Activated CD8-positive, alpha-beta T cell treated with anti-CD3 and anti-CD28 coated beads, Interleukin-2, amount 10 ng/mL, durations not matched to agents 7 days and 5 days (primary cell): ENCODE measurements around the gene CTDP1. TPM values are rescaled to one million over a fixed set of nuclear protein-coding genes. Genes with fewer than 3 reads are reported as not detected.

Experiments
- ATAC-seq: fragments of 150-1000 bp; cut with Tn5 transposase; one replicate; pipeline ENCODE4 v1.10.0; 2021; ENCODE audit warnings: moderate library complexity
- CTCF ChIA-PET: fragments of 350-600 bp; sonication (Branson Sonifier 250); formaldehyde crosslinking; loops from one replicate; lab custom pipeline; 2021; ENCODE audit warnings: antibody characterized with exemption; lab: Charles Lee
- POLR2A ChIA-PET: fragments of 350-600 bp; sonication (Branson Sonifier 250); formaldehyde crosslinking; loops from one replicate; lab custom pipeline; 2021; ENCODE audit warnings: antibody characterized with exemption; lab: Charles Lee
- DNase-seq: peaks from one replicate; pipeline ENCODE4 v3.0.0-alpha.2; 2020
- H3K27ac Mint-ChIP-seq: one replicate; pipeline ENCODE4 v1.8.0; 2021; ENCODE audit warnings: mild to moderate bottlenecking, mixed read lengths
- H3K27me3 Mint-ChIP-seq: one replicate; pipeline ENCODE4 v1.8.0; 2021; ENCODE audit warnings: low read depth, mixed read lengths
- H3K36me3 Mint-ChIP-seq: one replicate; pipeline ENCODE4 v1.8.0; 2021; ENCODE audit warnings: low read depth, mixed read lengths
- H3K4me1 Mint-ChIP-seq: one replicate; pipeline ENCODE4 v1.8.0; 2021; ENCODE audit warnings: low read depth, mixed read lengths
- H3K4me3 Mint-ChIP-seq: one replicate; pipeline ENCODE4 v1.8.0; 2021; ENCODE audit warnings: mild to moderate bottlenecking, mixed read lengths
- H3K9me3 Mint-ChIP-seq: one replicate; pipeline ENCODE4 v1.8.0; 2022; ENCODE audit warnings: mixed read lengths; ENCODE audit not compliant: insufficient read depth
- total RNA-seq, 2 experiments: library from RNA; stranded (reverse); gene quantifications; one replicate each; pipeline ENCODE4 v1.2.3, GENCODE V29; 2021

CTDP1 gene
- total RNA-seq, 2 experiments from 2014 or later = 35.5 to 36.8 TPM

DNA sequence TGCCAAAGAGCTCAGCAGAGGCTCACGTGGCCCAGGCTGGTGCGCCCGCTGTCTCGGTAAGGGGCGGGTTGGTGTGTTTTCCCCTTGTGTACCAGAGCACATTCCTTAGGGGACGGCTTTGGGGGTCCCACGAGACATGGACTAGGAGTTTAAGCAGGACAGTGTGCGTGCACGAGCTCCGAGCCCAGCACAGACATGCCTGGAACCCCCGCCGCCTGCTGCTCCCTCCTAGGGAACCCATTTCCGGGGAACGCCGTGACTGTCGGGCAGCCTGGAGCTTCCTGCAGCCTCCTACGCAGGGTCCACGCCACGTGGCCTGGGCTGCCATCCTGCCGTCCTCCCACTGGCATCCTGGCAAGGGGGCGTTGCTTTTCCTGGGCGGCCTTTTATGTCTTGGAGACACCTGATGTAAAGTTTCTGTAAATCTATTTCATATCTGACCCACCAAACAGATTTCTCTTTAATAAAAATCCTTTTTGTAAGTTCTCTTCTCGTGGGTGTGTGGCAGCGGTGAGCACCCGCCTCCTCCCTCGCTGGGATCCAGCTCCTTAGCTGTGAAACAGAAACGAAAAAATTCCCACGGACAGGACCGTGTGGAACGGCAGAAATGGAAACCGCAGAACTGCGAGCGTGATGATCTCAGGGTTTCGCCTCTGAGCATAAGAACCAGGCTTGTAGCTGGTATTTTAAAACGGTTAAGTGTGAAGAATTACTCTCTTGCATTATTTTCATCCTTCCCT lies 74.6 kb downstream of the CTDP1 start:
- ChIA-PET POLR2A (no interaction called here), CTCF (no interaction called here)
- Mint-ChIP-seq H3K27ac (no peak overlapping the region), H3K9me3 (no peaks in the 10 kb centered on the region), H3K4me1 (no peaks in the 10 kb centered on the region), H3K36me3 (peaks cover 49% of the 10 kb centered on the region), H3K4me3 (no peak overlapping the region), H3K27me3 (no peaks in the 10 kb centered on the region)
- ATAC-seq (no peak), DNase-seq (no peak)

DNA sequence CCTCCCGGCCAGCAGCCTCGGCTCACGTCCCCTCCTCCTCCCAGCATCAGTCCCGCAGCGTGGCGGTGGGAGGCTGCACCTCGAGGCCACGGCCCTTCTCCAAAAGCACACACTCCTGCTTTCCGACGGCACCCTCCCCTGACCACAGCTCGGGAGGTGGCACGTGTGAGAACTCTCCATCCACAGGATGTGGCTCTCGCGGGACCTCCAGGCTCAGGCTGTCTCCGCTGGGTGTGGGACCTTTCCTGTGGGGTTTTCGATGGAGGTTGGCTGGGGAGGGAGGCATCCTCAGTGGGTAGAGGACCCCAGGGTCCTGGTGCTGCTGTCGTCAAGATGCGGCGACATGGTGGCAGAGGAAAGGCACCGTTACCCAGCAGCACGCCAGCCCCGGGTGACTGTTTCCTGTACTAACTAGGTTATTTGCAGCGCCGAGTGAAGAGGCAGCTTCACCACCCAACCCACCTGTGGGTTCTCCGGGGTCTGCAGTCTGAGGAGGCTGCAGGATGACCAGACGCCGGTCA lies 75.3 kb downstream of the CTDP1 start:
- DNase-seq (no peak), ATAC-seq (no peak)
- Mint-ChIP-seq H3K9me3 (no peaks in the 10 kb centered on the region), H3K27ac (no peak overlapping the region), H3K36me3 (peaks cover 48% of the 10 kb centered on the region), H3K4me3 (no peak overlapping the region), H3K4me1 (no peaks in the 10 kb centered on the region), H3K27me3 (no peaks in the 10 kb centered on the region)
- ChIA-PET CTCF (no interaction called here), POLR2A (no interaction called here)

DNA sequence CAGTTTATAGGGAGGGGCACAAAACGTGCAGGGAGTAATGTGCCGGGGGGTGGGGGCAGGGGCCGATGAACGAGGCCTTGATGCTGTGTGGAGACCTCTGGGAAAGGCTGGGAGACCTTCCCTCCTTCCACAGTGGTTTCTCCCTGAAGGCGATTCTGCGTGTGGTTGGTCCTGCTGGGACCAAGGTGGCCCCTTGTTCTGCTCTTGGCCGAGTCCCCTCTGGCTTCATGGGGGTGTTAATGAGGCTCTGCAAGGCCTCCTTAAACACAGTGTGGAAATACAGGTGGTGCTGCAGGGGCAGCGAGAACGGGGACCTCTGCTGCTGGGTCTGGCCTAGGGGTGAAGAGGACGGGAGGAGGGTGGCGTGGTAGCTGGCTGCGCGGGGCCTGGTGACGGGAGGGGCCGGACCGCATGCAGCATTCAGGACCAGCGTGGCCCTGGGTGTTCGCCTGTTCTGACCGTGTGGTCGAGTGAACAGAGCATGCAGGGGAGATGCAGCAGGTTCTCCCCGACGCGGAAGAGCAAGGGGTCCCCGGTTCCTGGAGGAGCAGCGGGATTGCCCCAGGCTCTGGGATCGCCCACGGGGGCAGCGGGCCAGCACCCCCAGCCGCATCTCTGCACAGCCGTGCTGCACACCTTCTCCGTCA lies 76.0 kb downstream of the CTDP1 start:
- Mint-ChIP-seq H3K27me3 (no peaks in the 10 kb centered on the region), H3K4me1 (no peaks in the 10 kb centered on the region), H3K27ac (no peak overlapping the region), H3K9me3 (no peaks in the 10 kb centered on the region), H3K4me3 (no peak overlapping the region), H3K36me3 (peaks cover 49% of the 10 kb centered on the region)
- ChIA-PET POLR2A (no interaction called here), CTCF (no interaction called here)
- no peak for ATAC-seq
- DNase-seq = no peak

DNA sequence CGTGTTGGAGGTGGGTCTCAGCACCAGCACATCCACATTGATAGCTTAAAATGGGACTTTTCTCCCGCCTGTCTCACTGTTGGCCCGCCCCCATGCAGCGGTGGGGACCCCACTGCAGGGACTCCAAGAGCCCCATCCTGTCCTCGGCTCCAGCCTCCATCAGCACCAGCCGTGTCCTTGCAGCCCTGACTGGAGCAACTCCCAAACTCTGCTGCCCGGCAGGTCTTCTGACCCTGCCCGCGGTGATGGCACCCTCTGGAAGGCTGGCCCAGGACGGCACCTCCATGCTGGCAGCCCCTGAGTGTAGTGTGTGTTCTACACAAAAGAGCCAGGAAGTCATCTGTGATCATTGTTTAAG lies 76.5 kb downstream of the CTDP1 start:
- ChIA-PET POLR2A (no interaction called here), CTCF (no interaction called here)
- Mint-ChIP-seq H3K27me3 (no peaks in the 10 kb centered on the region), H3K4me1 (peaks cover 2% of the 10 kb centered on the region), H3K36me3 (peaks cover 49% of the 10 kb centered on the region), H3K27ac (no peak overlapping the region), H3K9me3 (no peaks in the 10 kb centered on the region), H3K4me3 (no peak overlapping the region)
- DNase-seq (no peak), ATAC-seq (no peak)

DNA sequence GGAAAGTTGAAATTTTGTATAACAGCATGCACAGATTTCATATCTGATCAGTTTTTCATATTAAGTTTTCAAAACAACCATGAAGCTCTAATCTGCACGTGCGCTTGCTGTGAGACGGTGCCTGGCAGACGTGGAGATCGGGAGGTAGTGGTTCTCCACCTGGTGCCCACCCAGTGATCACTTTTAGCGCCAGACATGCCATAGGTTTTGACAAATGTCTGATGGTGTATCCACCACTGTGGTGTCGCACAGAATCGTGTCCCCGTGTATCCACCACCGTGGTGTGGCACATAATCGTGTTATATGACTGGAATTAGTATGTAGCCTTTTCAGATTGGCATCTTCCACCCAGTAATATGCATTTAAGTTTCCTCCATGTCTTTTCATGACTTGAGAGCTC lies 77.2 kb downstream of the CTDP1 start:
- H3K4me3 Mint-ChIP-seq = no peak overlapping the region
- H3K36me3 Mint-ChIP-seq = peaks cover 45% of the 10 kb centered on the region
- H3K4me1 Mint-ChIP-seq = peaks cover 2% of the 10 kb centered on the region
- CTCF ChIA-PET = no interaction called here
- H3K9me3 Mint-ChIP-seq = no peaks in the 10 kb centered on the region
- POLR2A ChIA-PET = no interaction called here
- DNase-seq (no peak), ATAC-seq (no peak)
- H3K27ac Mint-ChIP-seq = no peak overlapping the region
- H3K27me3 Mint-ChIP-seq = peaks cover 2% of the 10 kb centered on the region

DNA sequence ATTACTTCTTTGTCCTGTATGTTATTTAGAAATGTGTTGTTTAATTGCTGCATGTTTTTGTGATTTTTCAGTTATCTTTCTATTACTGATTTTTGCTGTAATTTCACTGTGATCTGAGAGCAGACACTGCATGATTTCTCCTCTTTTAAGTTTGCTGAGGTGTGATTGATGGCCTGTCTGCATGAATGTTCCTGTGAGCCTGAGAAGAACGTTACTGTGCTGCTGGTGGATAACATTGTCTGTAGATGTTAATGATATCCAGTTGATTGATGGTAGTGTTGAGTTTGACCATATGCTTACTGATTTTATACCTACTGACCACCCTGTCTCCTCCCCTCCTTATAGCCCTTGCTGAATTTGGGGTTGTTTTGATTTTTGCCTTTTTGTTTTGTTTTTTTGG lies 80.7 kb downstream of the CTDP1 start:
- ATAC-seq (no peak), DNase-seq (no peak)
- ChIA-PET POLR2A (no interaction called here), CTCF (no interaction called here)
- H3K9me3 Mint-ChIP-seq = no peaks in the 10 kb centered on the region
- no peak overlapping the region for H3K4me3 Mint-ChIP-seq
- H3K4me1 Mint-ChIP-seq = peaks cover 2% of the 10 kb centered on the region
- peaks cover 2% of the 10 kb centered on the region for H3K27me3 Mint-ChIP-seq
- H3K36me3 Mint-ChIP-seq = peaks cover 23% of the 10 kb centered on the region
- H3K27ac Mint-ChIP-seq = no peak overlapping the region

DNA sequence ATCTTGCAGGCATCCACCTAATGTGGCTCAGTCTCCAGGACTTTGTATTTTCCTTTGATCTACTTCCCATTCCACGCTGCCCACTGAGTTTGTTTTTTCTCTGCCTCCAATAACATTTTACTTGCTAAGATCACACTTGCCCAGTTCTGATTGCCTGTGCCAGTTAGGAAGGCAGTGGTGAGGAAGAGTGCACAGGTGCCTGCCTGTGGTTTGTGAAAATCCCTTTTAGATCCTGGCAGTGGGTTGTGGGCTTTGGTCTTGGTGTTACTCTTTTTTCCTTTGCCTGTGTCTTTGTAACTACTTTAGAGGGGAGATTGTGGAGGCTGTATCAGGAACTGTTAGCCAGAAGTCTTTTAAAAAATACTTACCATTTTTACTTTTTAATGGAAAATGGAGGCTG lies 81.3 kb downstream of the CTDP1 start:
- Mint-ChIP-seq H3K27ac (no peak overlapping the region), H3K9me3 (no peaks in the 10 kb centered on the region), H3K4me3 (no peak overlapping the region), H3K4me1 (peaks cover 2% of the 10 kb centered on the region), H3K27me3 (peaks cover 2% of the 10 kb centered on the region), H3K36me3 (peaks cover 20% of the 10 kb centered on the region)
- ChIA-PET POLR2A (no interaction called here), CTCF (no interaction called here)
- DNase-seq (no peak), ATAC-seq (no peak)

DNA sequence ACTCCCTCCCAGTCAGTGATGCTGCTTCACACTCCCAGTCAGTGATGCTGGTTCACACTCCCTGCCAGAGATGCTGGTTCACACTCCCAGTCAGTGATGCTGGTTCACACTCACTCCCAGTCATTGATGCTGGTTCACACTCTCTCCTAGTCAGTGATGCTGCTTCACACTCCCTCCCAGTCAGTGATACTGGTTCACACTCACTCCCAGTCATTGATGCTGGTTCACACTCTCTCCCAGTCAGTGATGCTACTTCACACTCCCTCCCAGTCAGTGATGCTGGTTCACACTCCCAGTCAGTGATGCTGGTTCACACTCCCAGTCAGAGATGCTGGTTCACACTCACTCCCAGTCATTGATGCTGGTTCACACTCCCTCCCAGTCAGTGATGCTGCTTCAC lies 83.8 kb downstream of the CTDP1 start:
- ATAC-seq (no peak), DNase-seq (no peak)
- Mint-ChIP-seq H3K27ac (no peak overlapping the region), H3K36me3 (peaks cover 9% of the 10 kb centered on the region), H3K27me3 (peaks cover 9% of the 10 kb centered on the region), H3K4me3 (no peak overlapping the region), H3K4me1 (peaks cover 2% of the 10 kb centered on the region), H3K9me3 (peaks cover 2% of the 10 kb centered on the region)
- CTCF ChIA-PET = no interaction called here
- POLR2A ChIA-PET = no interaction called here

DNA sequence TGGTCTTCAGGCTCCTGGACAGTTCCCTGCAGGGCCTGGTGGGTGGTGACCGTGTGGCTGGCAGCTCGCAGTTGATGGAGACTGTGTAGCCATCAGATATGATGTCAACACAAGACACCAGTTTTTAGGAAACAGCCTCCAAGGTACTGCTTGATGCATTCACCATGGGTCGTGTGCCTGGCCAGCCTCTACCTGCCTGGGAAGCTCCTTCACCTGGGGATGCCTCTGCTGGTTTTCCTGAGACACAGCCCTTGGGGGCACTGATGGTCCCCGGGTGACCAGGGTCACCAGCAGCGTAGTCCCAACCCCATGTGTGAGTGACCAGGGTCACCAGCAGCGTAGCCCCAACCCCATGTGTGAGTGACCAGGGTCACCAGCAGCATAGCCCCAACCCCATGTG lies 84.5 kb downstream of the CTDP1 start:
- no peak for ATAC-seq
- peaks cover 9% of the 10 kb centered on the region for H3K27me3 Mint-ChIP-seq
- DNase-seq = no peak
- ChIA-PET POLR2A (no interaction called here), CTCF (no interaction called here)
- no peak overlapping the region for H3K27ac Mint-ChIP-seq
- peaks cover 2% of the 10 kb centered on the region for H3K9me3 Mint-ChIP-seq
- H3K36me3 Mint-ChIP-seq = peaks cover 4% of the 10 kb centered on the region
- no peak overlapping the region for H3K4me3 Mint-ChIP-seq
- H3K4me1 Mint-ChIP-seq = peaks cover 2% of the 10 kb centered on the region

DNA sequence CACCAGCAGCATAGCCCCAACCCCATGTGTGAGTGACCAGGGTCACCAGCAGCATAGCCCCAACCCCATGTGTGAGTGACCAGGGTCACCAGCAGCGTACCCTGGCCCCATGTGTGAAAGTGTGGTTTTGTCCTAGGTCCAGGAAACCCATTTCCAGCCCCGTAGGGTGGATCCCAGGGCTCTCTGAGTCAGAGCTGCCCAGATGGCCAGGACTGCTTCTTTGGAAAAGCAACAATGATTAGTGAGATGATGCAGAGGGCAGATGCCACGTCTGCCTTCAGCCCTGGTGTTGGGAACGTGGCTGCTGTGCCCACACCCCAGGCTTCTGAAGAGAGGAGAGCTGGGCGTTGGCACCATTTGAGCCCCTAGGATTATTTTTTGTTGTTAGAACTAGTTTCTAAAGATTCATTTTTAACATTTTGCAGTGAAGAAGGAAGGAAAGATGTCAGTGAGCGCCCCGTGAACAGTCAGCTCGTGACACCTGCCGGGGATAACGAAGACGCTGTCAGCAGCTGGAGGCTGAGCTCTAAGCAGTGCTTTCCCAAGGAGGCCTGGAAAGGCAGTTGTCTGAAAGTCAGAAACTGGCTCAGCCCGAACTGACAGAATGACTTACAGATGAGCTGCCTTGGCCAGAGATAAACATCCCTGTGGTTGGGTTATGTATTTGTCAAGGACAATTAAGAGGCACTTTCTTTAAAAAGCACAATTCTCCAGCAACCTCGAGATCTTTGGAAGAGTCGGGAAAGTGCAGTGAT lies 86.1 kb downstream of the CTDP1 start:
- Mint-ChIP-seq H3K4me1 (peaks cover 2% of the 10 kb centered on the region), H3K4me3 (no peak overlapping the region), H3K9me3 (peaks cover 2% of the 10 kb centered on the region), H3K27ac (no peak overlapping the region), H3K36me3 (no peaks in the 10 kb centered on the region), H3K27me3 (peaks cover 9% of the 10 kb centered on the region)
- CTCF ChIA-PET = no interaction called here
- ATAC-seq (no peak), DNase-seq (no peak)
- POLR2A ChIA-PET = no interaction called here

DNA sequence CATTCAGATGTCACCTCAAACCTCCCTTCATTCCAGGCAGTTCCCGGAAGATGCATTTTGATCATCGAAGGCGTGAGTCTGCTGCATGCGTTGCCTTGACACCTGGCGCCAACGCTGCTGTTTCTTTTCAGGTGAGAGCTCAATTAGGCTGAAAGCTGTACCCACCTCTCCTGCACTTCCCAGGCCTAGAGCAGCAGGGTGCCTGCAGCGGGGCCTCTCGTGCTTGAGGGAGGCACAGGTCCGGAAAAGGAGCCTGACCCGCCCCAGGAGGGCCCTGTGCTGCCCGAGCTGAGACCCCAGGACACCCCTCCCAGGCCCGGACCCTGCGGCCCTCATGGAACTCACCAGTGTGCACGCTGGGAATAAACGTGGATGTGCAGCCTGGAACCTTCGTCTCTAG lies 86.7 kb downstream of the CTDP1 start:
- ChIA-PET POLR2A (no interaction called here), CTCF (no interaction called here)
- Mint-ChIP-seq H3K27ac (no peak overlapping the region), H3K4me3 (no peak overlapping the region), H3K4me1 (no peaks in the 10 kb centered on the region), H3K9me3 (peaks cover 2% of the 10 kb centered on the region), H3K27me3 (peaks cover 9% of the 10 kb centered on the region), H3K36me3 (no peaks in the 10 kb centered on the region)
- ATAC-seq (no peak), DNase-seq (no peak)

DNA sequence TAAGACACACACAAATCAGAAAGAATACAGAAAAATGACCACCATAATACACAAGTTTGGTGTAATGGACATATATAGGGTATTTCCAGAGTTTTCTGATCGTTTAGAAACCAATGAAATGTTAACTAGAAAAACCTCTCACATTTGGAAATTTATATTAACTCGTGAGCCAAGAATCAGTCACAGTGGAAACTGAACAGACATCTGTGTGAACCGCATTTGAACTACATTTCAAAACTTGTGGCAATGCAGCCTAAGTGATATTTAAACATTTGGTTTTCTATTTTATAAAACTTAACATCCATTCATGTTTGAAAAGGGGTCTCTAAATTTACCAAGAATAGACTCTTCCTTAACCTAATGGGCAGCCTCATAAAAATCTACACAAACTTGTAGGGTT lies 89.1 kb downstream of the CTDP1 start:
- ChIA-PET POLR2A (no interaction called here), CTCF (no interaction called here)
- H3K36me3 Mint-ChIP-seq = no peaks in the 10 kb centered on the region
- peaks cover 2% of the 10 kb centered on the region for H3K9me3 Mint-ChIP-seq
- peaks cover 7% of the 10 kb centered on the region for H3K27me3 Mint-ChIP-seq
- ATAC-seq (no peak), DNase-seq (no peak)
- H3K4me1 Mint-ChIP-seq = no peaks in the 10 kb centered on the region
- H3K4me3 Mint-ChIP-seq = no peak overlapping the region
- H3K27ac Mint-ChIP-seq = no peak overlapping the region
